Breast epithelium (tissue), 4 donors: ENCODE data around the gene ACVR1. TPM values are rescaled to one million over a fixed set of nuclear protein-coding genes. Genes with fewer than 3 reads are reported as not detected.
"Not testable (repeated sequence)": the region's sequence is repeated elsewhere in the genome, so short reads cannot be mapped to it uniquely, and the experiment has no call there.

Experiments used
- DNase-seq, 2 donors: peaks; one replicate each; pipeline ENCODE4 v3.0.0-alpha.2; 2019; ENCODE audit warnings: low spot score in 2 of 2
- H3K27ac ChIP-seq, 2 donors: fragments of 200-600 bp; sonication (generic) in 1 of 2; one replicate each; pipeline ENCODE4 v1.5.1; 2016 to 2019; ENCODE audit warnings: mild to moderate bottlenecking in 1 of 2
- H3K27me3 ChIP-seq, 2 donors: fragments of 200-600 bp; sonication (generic) in 1 of 2; one replicate each; pipeline versions ENCODE4 v1.5.1 to v1.6.0; 2017 to 2019; ENCODE audit warnings: control low read depth in 1 of 2, mild to moderate bottlenecking in 1 of 2
- H3K36me3 ChIP-seq: fragments of 200-600 bp; one replicate; pipeline ENCODE4 v1.5.1; 2019
- H3K4me1 ChIP-seq, 2 donors: fragments of 200-600 bp; sonication (generic); one replicate each; pipeline ENCODE4 v1.5.1; 2016 to 2019; ENCODE audit warnings: control low read depth in 1 of 2
- H3K4me3 ChIP-seq, 3 donors: fragments of 200-600 bp; sonication (generic); 1 replicate in 2 of 3; 2 replicates in 1 of 3; pipeline ENCODE4 v1.5.1; 2016 to 2019; ENCODE audit warnings: mild to moderate bottlenecking in 3 of 3, moderate library complexity in 2 of 3
- H3K9me3 ChIP-seq, 2 donors: fragments of 200-600 bp; sonication (generic) in 1 of 2; one replicate each; pipeline ENCODE4 v1.5.1; 2016 to 2019; ENCODE audit warnings: control low read depth in 1 of 2
- POLR2A ChIP-seq: fragments of 450-650 bp; IDR thresholded peaks from one replicate; pipeline ENCODE4 v1.6.1; 2016; ENCODE audit warnings: antibody characterized with exemption, mild to moderate bottlenecking, moderate library complexity
- POLR2AphosphoS5 ChIP-seq, 3 donors: sonication (generic); formaldehyde crosslinking; IDR thresholded peaks; one replicate each; pipeline ENCODE4 v1.6.1; 2017; ENCODE audit warnings: antibody characterized with exemption in 3 of 3
- intact Hi-C: fragments of 100-400 bp; cut with DNase I; formaldehyde crosslinking; loops from one replicate; pipeline ENCODE4 v1.15.1; 2023; ENCODE audit warnings: low total_unique reads
- total RNA-seq, 3 donors: library from RNA; depleted of rRNA; stranded (reverse); fragments of >200 nt; gene quantifications; one replicate each; pipeline ENCODE4 v1.1.0, GENCODE V29; 2016
- TF ChIP-seq, protein P1 (sequence below), 3 donors: fragments of 450-650 bp; IDR thresholded peaks; one replicate each; pipeline ENCODE4 v1.5.1; 2016 to 2017; ENCODE audit warnings: antibody characterized with exemption in 3 of 3, mild to moderate bottlenecking in 3 of 3, moderate library complexity in 3 of 3

ACVR1 gene
- total RNA-seq, 3 donors from 2014 or later = 31.5 to 45.4 (median 32.8) TPM

DNA sequence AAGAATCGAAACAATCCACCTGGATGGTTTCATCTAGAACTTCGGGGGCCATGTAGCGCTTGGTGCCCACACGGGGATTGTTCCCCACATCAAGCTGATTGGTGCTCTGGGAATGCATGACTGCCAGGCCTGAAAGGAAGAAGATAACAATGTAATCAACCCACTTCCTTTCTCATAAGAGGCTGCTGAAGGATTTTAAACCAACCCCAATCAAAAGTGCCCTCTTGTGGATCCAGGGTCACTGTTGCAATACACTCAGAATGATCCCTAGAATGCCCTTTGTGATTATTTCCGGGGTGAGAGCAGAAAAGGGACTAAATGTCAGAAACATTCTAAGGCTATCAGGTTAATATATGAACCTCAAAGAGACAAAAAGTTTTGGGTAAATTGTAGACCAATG is 115.2 kb downstream of the ACVR1 start:
- intact Hi-C loops = no loop called here
- Histone ChIP-seq H3K4me3 (no peak overlapping the region), H3K36me3 (no peaks in the 10 kb centered on the region), H3K27me3 (no peaks in the 10 kb centered on the region), H3K9me3 (peaks cover 6 to 21% of the 10 kb centered on the region in 2 donors), H3K4me1 (no peaks in the 10 kb centered on the region), H3K27ac (no peak overlapping the region)
- DNase-seq = no peak
- TF ChIP-seq, protein P1, sequence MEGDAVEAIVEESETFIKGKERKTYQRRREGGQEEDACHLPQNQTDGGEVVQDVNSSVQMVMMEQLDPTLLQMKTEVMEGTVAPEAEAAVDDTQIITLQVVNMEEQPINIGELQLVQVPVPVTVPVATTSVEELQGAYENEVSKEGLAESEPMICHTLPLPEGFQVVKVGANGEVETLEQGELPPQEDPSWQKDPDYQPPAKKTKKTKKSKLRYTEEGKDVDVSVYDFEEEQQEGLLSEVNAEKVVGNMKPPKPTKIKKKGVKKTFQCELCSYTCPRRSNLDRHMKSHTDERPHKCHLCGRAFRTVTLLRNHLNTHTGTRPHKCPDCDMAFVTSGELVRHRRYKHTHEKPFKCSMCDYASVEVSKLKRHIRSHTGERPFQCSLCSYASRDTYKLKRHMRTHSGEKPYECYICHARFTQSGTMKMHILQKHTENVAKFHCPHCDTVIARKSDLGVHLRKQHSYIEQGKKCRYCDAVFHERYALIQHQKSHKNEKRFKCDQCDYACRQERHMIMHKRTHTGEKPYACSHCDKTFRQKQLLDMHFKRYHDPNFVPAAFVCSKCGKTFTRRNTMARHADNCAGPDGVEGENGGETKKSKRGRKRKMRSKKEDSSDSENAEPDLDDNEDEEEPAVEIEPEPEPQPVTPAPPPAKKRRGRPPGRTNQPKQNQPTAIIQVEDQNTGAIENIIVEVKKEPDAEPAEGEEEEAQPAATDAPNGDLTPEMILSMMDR (IDR thresholded peaks at IDR 0.05) = no peak
- TF ChIP-seq POLR2A (no peak), POLR2AphosphoS5 (IDR thresholded peaks at IDR 0.05) (no peak)

DNA sequence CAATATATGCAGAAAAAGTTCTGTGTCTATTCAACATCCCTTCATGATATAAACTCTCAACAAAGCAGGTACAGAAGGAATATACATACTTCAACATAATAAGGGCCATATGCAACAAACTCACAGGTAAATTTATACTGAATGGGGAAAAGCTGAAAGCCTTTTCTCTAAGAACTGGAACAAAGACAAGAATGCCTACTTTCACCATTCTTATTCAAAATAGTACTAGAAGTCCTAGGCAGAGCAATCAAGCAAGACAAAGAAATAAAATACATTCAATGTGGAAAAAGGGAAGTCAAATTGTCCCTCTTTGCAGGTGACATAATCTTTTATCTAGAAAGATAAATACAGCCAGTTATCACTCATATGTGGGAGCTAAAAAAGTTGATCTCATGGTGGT is 116.3 kb downstream of the ACVR1 start:
- Histone ChIP-seq H3K27me3 (no peaks in the 10 kb centered on the region), H3K4me3 (no peak overlapping the region), H3K4me1 (no peaks in the 10 kb centered on the region), H3K27ac (no peak overlapping the region), H3K9me3 (peaks cover 6 to 32% of the 10 kb centered on the region in 2 donors), H3K36me3 (no peaks in the 10 kb centered on the region)
- intact Hi-C loops = no loop called here
- DNase-seq = no peak
- TF ChIP-seq, protein P1 (IDR thresholded peaks at IDR 0.05) = no peak
- TF ChIP-seq POLR2A (no peak), POLR2AphosphoS5 (IDR thresholded peaks at IDR 0.05) (no peak)

DNA sequence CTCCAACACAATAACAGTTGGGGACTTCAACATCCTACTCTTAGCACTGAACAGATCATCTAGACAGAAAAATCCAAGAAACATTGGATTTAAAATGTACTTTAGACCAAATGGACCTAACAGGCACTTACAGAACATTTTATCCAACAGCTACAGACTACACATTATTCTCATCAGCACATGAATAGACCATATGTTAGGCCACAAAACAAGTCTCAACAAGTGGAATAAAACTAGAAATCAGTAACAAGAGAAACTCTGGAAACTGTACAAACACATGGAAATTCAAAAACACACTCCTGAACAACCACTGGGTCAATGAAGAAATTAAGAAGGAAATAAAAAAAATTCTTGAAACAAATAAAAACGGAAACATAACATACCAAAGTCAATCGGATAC is 117.5 kb downstream of the ACVR1 start:
- H3K27ac ChIP-seq = no peak overlapping the region
- peaks cover 6 to 32% of the 10 kb centered on the region in 2 donors for H3K9me3 ChIP-seq
- TF ChIP-seq, protein P1 (IDR thresholded peaks at IDR 0.05) = no peak
- no peak for TF ChIP-seq POLR2A
- H3K36me3 ChIP-seq = no peaks in the 10 kb centered on the region
- no peak overlapping the region for H3K4me3 ChIP-seq
- no peaks in the 10 kb centered on the region for H3K27me3 ChIP-seq
- no peaks in the 10 kb centered on the region for H3K4me1 ChIP-seq
- intact Hi-C loops = no loop called here
- no peak for DNase-seq

DNA sequence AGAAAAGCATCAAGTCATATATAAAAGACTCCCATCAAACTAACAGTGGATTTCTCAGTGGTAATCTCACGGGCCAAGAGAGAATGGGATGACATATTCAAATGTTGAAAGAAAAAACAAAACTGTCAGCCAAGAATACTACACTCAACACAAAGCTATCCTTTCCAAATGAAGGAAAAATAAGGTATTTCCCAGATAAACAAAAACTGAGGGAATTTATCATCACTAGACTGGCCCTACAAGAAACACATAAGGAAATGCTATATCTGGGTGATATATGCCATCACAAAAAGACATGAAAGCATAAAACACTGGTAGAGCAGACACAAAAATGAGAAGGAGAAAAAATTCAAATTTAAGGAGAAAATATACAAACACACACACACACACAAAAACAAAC is 118.6 kb downstream of the ACVR1 start:
- intact Hi-C loops = no loop called here
- no peak for DNase-seq
- Histone ChIP-seq H3K4me3 (no peak overlapping the region), H3K4me1 (no peaks in the 10 kb centered on the region), H3K27me3 (no peaks in the 10 kb centered on the region), H3K36me3 (no peaks in the 10 kb centered on the region), H3K27ac (no peak overlapping the region), H3K9me3 (peaks cover 6 to 32% of the 10 kb centered on the region in 2 donors)
- TF ChIP-seq POLR2A = no peak
- TF ChIP-seq, protein P1 (IDR thresholded peaks at IDR 0.05) = no peak
- TF ChIP-seq POLR2AphosphoS5 (IDR thresholded peaks at IDR 0.05) = no peak

DNA sequence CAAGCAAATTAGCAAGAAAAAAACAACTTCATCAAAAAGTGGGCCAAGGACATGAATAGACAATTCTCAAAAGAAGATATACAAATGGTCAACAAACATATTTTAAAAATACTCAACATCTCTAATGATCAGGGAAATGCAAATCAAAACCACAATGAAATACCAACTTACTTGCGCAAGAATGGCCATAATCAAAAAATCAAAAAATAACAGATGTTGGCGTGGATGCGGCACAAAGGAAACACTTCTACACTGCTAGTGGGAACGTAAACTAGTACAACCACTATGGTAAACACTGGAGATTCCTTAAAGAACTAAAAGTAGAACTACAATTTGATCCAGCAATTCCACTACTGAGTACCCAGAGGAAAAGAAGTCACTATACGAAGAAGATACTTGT is 119.7 kb downstream of the ACVR1 start:
- peaks cover 6 to 32% of the 10 kb centered on the region in 2 donors for H3K9me3 ChIP-seq

More for the DNA sequence above, 119.7 kb downstream of the ACVR1 start:
- H3K27me3 ChIP-seq, H3K4me1 ChIP-seq, H3K4me3 ChIP-seq, DNase-seq, intact Hi-C loops, H3K36me3 ChIP-seq, H3K27ac ChIP-seq: not testable (repeated sequence)
